ENCODE data around the gene CLASRP. TPM values are rescaled to one million over a fixed set of nuclear protein-coding genes. Genes with fewer than 3 reads are reported as not detected.

CLASRP gene
- total and polyA plus RNA-seq, 9 of the 15 experiments (the other 6 are each of a cell fraction or from before 2014, with no cell fraction given) = 0.94 to 86.3 (median 44.0) TPM

GRCh38 chr19:45076029-45076850 is 37.4 kb downstream of the CLASRP start, which contains the start of gene ZNF296:
TSS of gene ZNF296 (minus strand) at chr19:45076478. CDS start at chr19:45076373, 105 bp downstream.
- H2AFZ ChIP-seq (ENCODE audit: low read depth, low read length) = peak within 1 kb of the TSS; percentile 80
- peak; percentile 88 to 93 (median 90) for DNase-seq (ENCODE audit: extremely low read depth in 1 of 4, low spot score in 3 of 4)
- WGBS (ENCODE audit: insufficient coverage, low coverage, missing lambda C conversion rate) = 1% methylated on average over 74 of the region's 81 CpGs
- FAIRE-seq = peak; percentile 82
- peaks cover 33% of the 10 kb centered on the region; the same call in 1 of the 3 replicates for H3K36me3 ChIP-seq (ENCODE audit: control insufficient read depth, insufficient read depth, low read length)
- peak within 1 kb of the TSS; percentile 43 to 92 for H3K9ac ChIP-seq (ENCODE audit: insufficient read depth in 1 of 2, low read depth in 2 of 2, low read length in 2 of 2)
- H3K9me1 ChIP-seq (ENCODE audit: control insufficient read depth, insufficient read depth, low read length) = no peaks in the 10 kb centered on the region
- intact Hi-C loops (cut with micrococcal nuclease) = no loop called here
- H3K4me3 ChIP-seq = peak within 1 kb of the TSS; percentile 77
- H3K27ac ChIP-seq (ENCODE audit: extremely low read depth, low read depth, low read length) = peak within 1 kb of the TSS; percentile 79
- H4K20me1 ChIP-seq (replicated peaks; ENCODE audit: control insufficient read depth, insufficient read depth, low read length) = 0 out of 2 replicates have a peak, but pooled peaks cover 3% of the 10 kb centered on the region
- CTCF ChIA-PET (ENCODE audit: low intra/inter-chr PET ratio) = no interaction called here
- in situ Hi-C loops (cut with MboI) = no loop called here
- BruUV-seq (replicated peaks) = TSS peak; percentile 22
- H3K79me2 ChIP-seq (ENCODE audit: control insufficient read depth, insufficient read depth, low read length) = peaks cover 49% of the 10 kb centered on the region
- peak; percentile 85 for ATAC-seq
- peak within 1 kb of the TSS; percentile 74 for H3K4me2 ChIP-seq (ENCODE audit: insufficient read depth, low read length)
- no peaks in the 10 kb centered on the region for H3K9me3 ChIP-seq (replicated peaks; ENCODE audit: control insufficient read depth, insufficient read depth, low read depth, low read length)
- POLR2A ChIA-PET = no interaction called here
- no peaks in the 10 kb centered on the region for H3K27me3 ChIP-seq (ENCODE audit: control insufficient read depth in 2 of 2, insufficient read depth in 2 of 2, low read length in 2 of 2)
- H3K4me1 ChIP-seq (replicated peaks in 1 of 2; ENCODE audit: control insufficient read depth in 2 of 2, insufficient read depth in 2 of 2, low read length in 2 of 2) = peaks cover 25 to 57% of the 10 kb centered on the region in 2 experiments
- TF ChIP-seq HMGN3 (IDR thresholded peaks at IDR 0.05; ENCODE audit: borderline replicate concordance, extremely low read depth, insufficient read length, low read depth, low read length) = peak; percentile 90
- peak; percentile 51 for TF ChIP-seq DPF2 (IDR thresholded peaks at IDR 0.05)
- TF ChIP-seq, protein P1, sequence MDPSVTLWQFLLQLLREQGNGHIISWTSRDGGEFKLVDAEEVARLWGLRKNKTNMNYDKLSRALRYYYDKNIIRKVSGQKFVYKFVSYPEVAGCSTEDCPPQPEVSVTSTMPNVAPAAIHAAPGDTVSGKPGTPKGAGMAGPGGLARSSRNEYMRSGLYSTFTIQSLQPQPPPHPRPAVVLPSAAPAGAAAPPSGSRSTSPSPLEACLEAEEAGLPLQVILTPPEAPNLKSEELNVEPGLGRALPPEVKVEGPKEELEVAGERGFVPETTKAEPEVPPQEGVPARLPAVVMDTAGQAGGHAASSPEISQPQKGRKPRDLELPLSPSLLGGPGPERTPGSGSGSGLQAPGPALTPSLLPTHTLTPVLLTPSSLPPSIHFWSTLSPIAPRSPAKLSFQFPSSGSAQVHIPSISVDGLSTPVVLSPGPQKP (CRISPR knock-in tag; IDR thresholded peaks at IDR 0.05) = no peak
- no peak for TF ChIP-seq PHB (CRISPR knock-in tag; IDR thresholded peaks at IDR 0.05)
- TF ChIP-seq ZNF740 (CRISPR knock-in tag; IDR thresholded peaks at IDR 0.05) = no peak; the same call in 1 of the 2 replicates
- TF ChIP-seq ZNF740 (tag; IDR thresholded peaks at IDR 0.05) = no peak
- TF ChIP-seq U2AF1 (optimal IDR thresholded peaks at IDR 0.05; ENCODE audit: low read depth, low read length) = no peak
- TF ChIP-seq ZNF77 (CRISPR knock-in tag; IDR thresholded peaks at IDR 0.05) = no peak
- no peak for TF ChIP-seq GTF2A2 (tag; IDR thresholded peaks at IDR 0.05)
- TF ChIP-seq TRIM28 (IDR thresholded peaks at IDR 0.05) = no peak
- TF ChIP-seq RBFOX2 (IDR thresholded peaks at IDR 0.05; ENCODE audit: low read depth, low read length) = peak; percentile 84
- TF ChIP-seq CCNT2 (IDR thresholded peaks at IDR 0.05; ENCODE audit: borderline replicate concordance, extremely low read depth, insufficient read length, low read depth, low read length) = peak; percentile 77
- TF ChIP-seq DACH1 (IDR thresholded peaks at IDR 0.05; ENCODE audit: partially characterized antibody) = peak; percentile 28
- TF ChIP-seq SAFB (IDR thresholded peaks at IDR 0.05; ENCODE audit: borderline replicate concordance, low read depth, low read length) = no peak
- peak; percentile 93 for TF ChIP-seq CTBP1 (IDR thresholded peaks at IDR 0.05; ENCODE audit: borderline replicate concordance)
- TF ChIP-seq ZNF609 (CRISPR knock-in tag; IDR thresholded peaks at IDR 0.05; ENCODE audit: borderline replicate concordance) = peak; percentile 66; the same call in 1 of the 2 replicates
